ENCODE data around the gene PLXNA2. TPM values are rescaled to one million over a fixed set of nuclear protein-coding genes. Genes with fewer than 3 reads are reported as not detected.

PLXNA2 gene
- total and polyA plus RNA-seq, 7 experiments from 2014 or later: 0.70 to 5.4 (median 1.4) TPM; not detected in 2

GRCh38 chr1:208280681-208281450, 36.7 kb upstream of the PLXNA2 start:
- Histone ChIP-seq H3K36me3 (ENCODE audit: control insufficient read depth in 2 of 3, insufficient read depth in 3 of 3, low read length in 3 of 3) (no peaks in the 10 kb centered on the region), H3K27ac (ENCODE audit: low read depth, low read length) (no peak overlapping the region), H3K4me3 (ENCODE audit: low read length) (no peak overlapping the region), H3K4me1 (ENCODE audit: control insufficient read depth in 2 of 2, insufficient read depth in 2 of 2, low read length in 2 of 2) (no peaks in the 10 kb centered on the region), H3K27me3 (ENCODE audit: control insufficient read depth in 2 of 2, insufficient read depth in 2 of 2, low read length in 2 of 2) (no peaks in the 10 kb centered on the region), H3K9me3 (ENCODE audit: control insufficient read depth in 2 of 3, low read length in 3 of 3) (no peaks in the 10 kb centered on the region)
- peaks cover 0 to 1% (median 0%) of the 10 kb centered on the region in 7 donors for H3K4me1 Mint-ChIP-seq
- ChIA-PET POLR2A (no interaction called here), CTCF (no interaction called here)
- ATAC-seq: no peak
- H3K4me3 Mint-ChIP-seq: no peak overlapping the region
- no peak for DNase-seq
- H3K36me3 Mint-ChIP-seq: no peaks in the 10 kb centered on the region
- H3K27me3 Mint-ChIP-seq: peaks cover 16 to 28% (median 25%) of the 10 kb centered on the region in 5 donors
- intact Hi-C loops (cut with micrococcal nuclease): no loop called here
- no peaks in the 10 kb centered on the region for H3K9me3 Mint-ChIP-seq
- H3K27ac Mint-ChIP-seq: no peak overlapping the region

- intact Hi-C loops (cut with micrococcal nuclease): no loop called here
- ChIA-PET POLR2A (no interaction called here), CTCF (no interaction called here)
- no peak for ATAC-seq
- Mint-ChIP-seq H3K27me3 (peaks cover 17 to 33% (median 29%) of the 10 kb centered on the region in 5 donors), H3K4me1 (peaks cover 0 to 1% (median 0%) of the 10 kb centered on the region in 7 donors), H3K4me3 (no peak overlapping the region), H3K27ac (no peak overlapping the region), H3K36me3 (no peaks in the 10 kb centered on the region), H3K9me3 (no peaks in the 10 kb centered on the region)
- no peak for DNase-seq
- Histone ChIP-seq H3K4me1 (ENCODE audit: control insufficient read depth in 2 of 2, insufficient read depth in 2 of 2, low read length in 2 of 2) (no peaks in the 10 kb centered on the region), H3K9me3 (ENCODE audit: control insufficient read depth in 2 of 3, low read length in 3 of 3) (no peaks in the 10 kb centered on the region), H3K27me3 (ENCODE audit: control insufficient read depth in 2 of 2, insufficient read depth in 2 of 2, low read length in 2 of 2) (no peaks in the 10 kb centered on the region), H3K36me3 (ENCODE audit: control insufficient read depth in 2 of 3, insufficient read depth in 3 of 3, low read length in 3 of 3) (no peaks in the 10 kb centered on the region), H3K4me3 (ENCODE audit: low read length) (no peak overlapping the region), H3K27ac (ENCODE audit: low read depth, low read length) (no peak overlapping the region)
Measured at GRCh38 chr1:208279826-208280588, 35.8 kb upstream of the PLXNA2 start.

GRCh38 chr1:208278638-208279037, 34.5 kb upstream of the PLXNA2 start:
- no peak overlapping the region for H3K27ac Mint-ChIP-seq
- H3K36me3 Mint-ChIP-seq: no peaks in the 10 kb centered on the region
- H3K27me3 Mint-ChIP-seq: peaks cover 14 to 39% (median 36%) of the 10 kb centered on the region in 5 donors
- no peak for ATAC-seq
- no peaks in the 10 kb centered on the region for H3K9me3 Mint-ChIP-seq
- H3K9me3 ChIP-seq (ENCODE audit: control insufficient read depth in 2 of 3, low read length in 3 of 3): no peaks in the 10 kb centered on the region
- peaks cover 0 to 1% (median 0%) of the 10 kb centered on the region in 7 donors for H3K4me1 Mint-ChIP-seq
- H3K27me3 ChIP-seq (ENCODE audit: control insufficient read depth in 2 of 2, insufficient read depth in 2 of 2, low read length in 2 of 2): no peaks in the 10 kb centered on the region
- ChIA-PET POLR2A (no interaction called here), CTCF (interaction anchor here (0.6 kb wide), 2 partner anchors 16 to 260 kb away, joined by 3 to 7 read pairs; no protein-coding TSS in a partner anchor)
- no peaks in the 10 kb centered on the region for H3K36me3 ChIP-seq (ENCODE audit: control insufficient read depth in 2 of 3, insufficient read depth in 3 of 3, low read length in 3 of 3)
- H3K4me3 ChIP-seq (ENCODE audit: low read length): no peak overlapping the region
- H3K27ac ChIP-seq (ENCODE audit: low read depth, low read length): no peak overlapping the region
- no peak for DNase-seq
- intact Hi-C loops (cut with micrococcal nuclease): no loop called here
- H3K4me3 Mint-ChIP-seq: no peak overlapping the region
- H3K4me1 ChIP-seq (ENCODE audit: control insufficient read depth in 2 of 2, insufficient read depth in 2 of 2, low read length in 2 of 2): no peaks in the 10 kb centered on the region

GRCh38 chr1:208276757-208277435, 32.7 kb upstream of the PLXNA2 start:
- no peak overlapping the region for H3K4me3 ChIP-seq (ENCODE audit: low read length)
- H3K27ac Mint-ChIP-seq: no peak overlapping the region
- no peak for DNase-seq
- H3K36me3 ChIP-seq (ENCODE audit: control insufficient read depth in 2 of 3, insufficient read depth in 3 of 3, low read length in 3 of 3): no peaks in the 10 kb centered on the region
- H3K9me3 Mint-ChIP-seq: no peaks in the 10 kb centered on the region
- CTCF ChIA-PET: no interaction called here
- no peak overlapping the region for H3K27ac ChIP-seq (ENCODE audit: low read depth, low read length)
- no peaks in the 10 kb centered on the region for H3K4me1 ChIP-seq (ENCODE audit: control insufficient read depth in 2 of 2, insufficient read depth in 2 of 2, low read length in 2 of 2)
- intact Hi-C loops (cut with micrococcal nuclease): no loop called here
- peaks cover 20 to 40% (median 35%) of the 10 kb centered on the region in 5 donors for H3K27me3 Mint-ChIP-seq
- no peaks in the 10 kb centered on the region for H3K27me3 ChIP-seq (ENCODE audit: control insufficient read depth in 2 of 2, insufficient read depth in 2 of 2, low read length in 2 of 2)
- POLR2A ChIA-PET: no interaction called here
- H3K9me3 ChIP-seq (ENCODE audit: control insufficient read depth in 2 of 3, low read length in 3 of 3): no peaks in the 10 kb centered on the region
- no peak for ATAC-seq
- no peaks in the 10 kb centered on the region for H3K36me3 Mint-ChIP-seq
- no peak overlapping the region for H3K4me3 Mint-ChIP-seq
- no peaks in the 10 kb centered on the region for H3K4me1 Mint-ChIP-seq

GRCh38 chr1:208275083-208275482, 30.9 kb upstream of the PLXNA2 start:
- H3K27me3 ChIP-seq (ENCODE audit: control insufficient read depth in 2 of 2, insufficient read depth in 2 of 2, low read length in 2 of 2): no peaks in the 10 kb centered on the region
- no peak overlapping the region for H3K27ac Mint-ChIP-seq
- intact Hi-C loops (cut with micrococcal nuclease): no loop called here
- H3K4me3 ChIP-seq (ENCODE audit: low read length): no peak overlapping the region
- ChIA-PET CTCF (no interaction called here), POLR2A (no interaction called here)
- H3K27me3 Mint-ChIP-seq: peaks cover 22 to 56% (median 44%) of the 10 kb centered on the region in 5 donors
- no peaks in the 10 kb centered on the region for H3K36me3 ChIP-seq (ENCODE audit: control insufficient read depth in 2 of 3, insufficient read depth in 3 of 3, low read length in 3 of 3)
- no peak for ATAC-seq
- no peak overlapping the region for H3K27ac ChIP-seq (ENCODE audit: low read depth, low read length)
- no peaks in the 10 kb centered on the region for H3K4me1 ChIP-seq (ENCODE audit: control insufficient read depth in 2 of 2, insufficient read depth in 2 of 2, low read length in 2 of 2)
- H3K4me1 Mint-ChIP-seq: no peaks in the 10 kb centered on the region
- H3K36me3 Mint-ChIP-seq: no peaks in the 10 kb centered on the region
- no peak for DNase-seq
- no peak overlapping the region for H3K4me3 Mint-ChIP-seq
- no peaks in the 10 kb centered on the region for H3K9me3 ChIP-seq (ENCODE audit: control insufficient read depth in 2 of 3, low read length in 3 of 3)
- H3K9me3 Mint-ChIP-seq: no peaks in the 10 kb centered on the region

GRCh38 chr1:208273386-208274017, 29.3 kb upstream of the PLXNA2 start:
- H3K4me1 Mint-ChIP-seq: no peaks in the 10 kb centered on the region
- no peaks in the 10 kb centered on the region for H3K9me3 ChIP-seq (ENCODE audit: control insufficient read depth in 2 of 3, low read length in 3 of 3)
- no peak overlapping the region for H3K4me3 ChIP-seq (ENCODE audit: low read length)
- no peak overlapping the region for H3K27ac ChIP-seq (ENCODE audit: low read depth, low read length)
- H3K4me3 Mint-ChIP-seq: no peak overlapping the region
- peaks cover 32 to 70% (median 60%) of the 10 kb centered on the region in 5 donors for H3K27me3 Mint-ChIP-seq
- POLR2A ChIA-PET: no interaction called here
- no peak for ATAC-seq
- H3K4me1 ChIP-seq (ENCODE audit: control insufficient read depth in 2 of 2, insufficient read depth in 2 of 2, low read length in 2 of 2): no peaks in the 10 kb centered on the region
- no peaks in the 10 kb centered on the region for H3K36me3 ChIP-seq (ENCODE audit: control insufficient read depth in 2 of 3, insufficient read depth in 3 of 3, low read length in 3 of 3)
- no peak overlapping the region for H3K27ac Mint-ChIP-seq
- intact Hi-C loops (cut with micrococcal nuclease): no loop called here
- no peak for DNase-seq
- no peaks in the 10 kb centered on the region for H3K27me3 ChIP-seq (ENCODE audit: control insufficient read depth in 2 of 2, insufficient read depth in 2 of 2, low read length in 2 of 2)
- H3K9me3 Mint-ChIP-seq: no peaks in the 10 kb centered on the region
- H3K36me3 Mint-ChIP-seq: no peaks in the 10 kb centered on the region
- CTCF ChIA-PET: no interaction called here

All from naive thymus-derived CD4-positive, alpha-beta T cell (primary cell).